OCI-LY1 (cell line): ENCODE measurements around the gene HECTD3.

Experiments
- H2AFZ ChIP-seq: fragments of 200-600 bp; sonication (generic), shearing (Covaris generic); 2 replicates; pipeline ENCODE4 v1.6.0; 2014; ENCODE audit warnings: antibody characterized with exemption, mild to moderate bottlenecking, low read length
- H3F3A ChIP-seq: fragments of 200-600 bp; sonication (generic), shearing (Covaris generic); 2 replicates; pipeline ENCODE4 v1.6.0; 2014; ENCODE audit warnings: mild to moderate bottlenecking, antibody characterized with exemption, low read length, moderate library complexity; ENCODE audit not compliant: insufficient read depth
- H3K27ac ChIP-seq: fragments of 200-600 bp; sonication (generic); 2 replicates; pipeline ENCODE4 v1.5.1; 2014; ENCODE audit warnings: low read length, mixed run types, mild to moderate bottlenecking, low read depth; ENCODE audit not compliant: poor library complexity, severe bottlenecking
- H3K27me3 ChIP-seq: fragments of 200-600 bp; sonication (generic); 2 replicates; pipeline ENCODE4 v1.6.0; 2014; ENCODE audit warnings: antibody characterized with exemption, mild to moderate bottlenecking, low read length, moderate library complexity; ENCODE audit not compliant: insufficient read depth
- H3K36me3 ChIP-seq: fragments of 200-600 bp; sonication (generic); 2 replicates; pipeline ENCODE4 v1.6.1; 2014; ENCODE audit warnings: mild to moderate bottlenecking, antibody characterized with exemption, low read length, moderate library complexity, mixed read lengths; ENCODE audit not compliant: insufficient read depth
- H3K4me1 ChIP-seq: fragments of 200-600 bp; sonication (generic); 2 replicates; pipeline ENCODE4 v1.5.1; 2014; ENCODE audit warnings: mild to moderate bottlenecking, low read length, moderate library complexity; ENCODE audit not compliant: insufficient read depth, severe bottlenecking
- H3K4me2 ChIP-seq: fragments of 200-600 bp; sonication (generic), shearing (Covaris generic); 2 replicates; pipeline ENCODE4 v1.6.1; 2014; ENCODE audit warnings: low read length
- H3K4me3 ChIP-seq: fragments of 200-600 bp; sonication (generic); 2 replicates; pipeline ENCODE4 v1.5.1; 2014; ENCODE audit warnings: low read length, low read depth, mild to moderate bottlenecking, mixed read lengths; ENCODE audit not compliant: poor library complexity, severe bottlenecking
- H3K79me2 ChIP-seq: fragments of 200-600 bp; shearing (Covaris generic); 2 replicates; pipeline ENCODE4 v1.6.1; 2016; ENCODE audit warnings: mixed run types, low read length, mixed read lengths; ENCODE audit not compliant: insufficient read depth
- H3K9ac ChIP-seq: fragments of 200-600 bp; sonication (generic), shearing (Covaris generic); 2 replicates; pipeline ENCODE4 v1.6.1; 2014; ENCODE audit warnings: mild to moderate bottlenecking, low read length, mixed read lengths
- H3K9me2 ChIP-seq: fragments of 200-600 bp; sonication (generic), shearing (Covaris generic); 2 replicates; pipeline ENCODE4 v1.6.1; 2014; ENCODE audit warnings: low read depth, mild to moderate bottlenecking, low read length, mixed read lengths
- H3K9me3 ChIP-seq: fragments of 200-600 bp; shearing (Covaris generic); 2 replicates; pipeline ENCODE4 v1.6.1; 2014; ENCODE audit warnings: low read length, mixed read lengths
- H4K20me1 ChIP-seq: fragments of 200-600 bp; sonication (generic), shearing (Covaris generic); 2 replicates; pipeline ENCODE4 v1.6.0; 2016; ENCODE audit warnings: mild to moderate bottlenecking, low read length; ENCODE audit not compliant: insufficient read depth
- CTCF ChIP-seq: fragments of 200-600 bp; sonication (generic), shearing (Covaris generic); IDR thresholded peaks from 2 replicates; pipeline ENCODE4 v1.5.1; 2017; ENCODE audit warnings: mild to moderate bottlenecking, antibody characterized with exemption, low read length, moderate library complexity, mixed read lengths
- EZH2 ChIP-seq: fragments of 200-600 bp; sonication (generic), shearing (Covaris generic); IDR thresholded peaks from 2 replicates; pipeline ENCODE4 v1.8.0; 2017; ENCODE audit warnings: borderline replicate concordance, mixed run types, mild to moderate bottlenecking, antibody characterized with exemption, low read length, moderate library complexity, mixed read lengths

The HECTD3 gene

GRCh38 chr1:45010855-45011811, at the start of gene HECTD3:
HECTD3 (minus strand) TSS chr1:45011324; CDS start chr1:45011257, 67 bp downstream.
- Histone ChIP-seq H3K27ac (peak within 1 kb of the TSS; percentile 61), H3K4me3 (peak within 1 kb of the TSS; percentile 94), H3K36me3 (peaks cover 23% of the 10 kb centered on the region), H4K20me1 (no peaks in the 10 kb centered on the region), H2AFZ (peak within 1 kb of the TSS; percentile 98), H3K27me3 (no peaks in the 10 kb centered on the region), H3K4me2 (peak within 1 kb of the TSS; percentile 98), H3K9me3 (no peaks in the 10 kb centered on the region), H3K4me1 (peaks cover 27% of the 10 kb centered on the region), H3F3A (no peaks in the 10 kb centered on the region), H3K9me2 (no peaks in the 10 kb centered on the region), H3K79me2 (no peaks in the 10 kb centered on the region), H3K9ac (peak within 1 kb of the TSS; percentile 89)
- TF ChIP-seq CTCF (no peak), EZH2 (no peak)

GRCh38 chr1:45059829-45060228, 48.7 kb upstream of the HECTD3 start:
- TF ChIP-seq EZH2 (no peak), CTCF (no peak)
- Histone ChIP-seq H3K9me3 (no peaks in the 10 kb centered on the region), H3K9ac (no peak overlapping the region), H3K9me2 (no peaks in the 10 kb centered on the region), H3F3A (no peaks in the 10 kb centered on the region), H2AFZ (no peak overlapping the region), H3K79me2 (no peaks in the 10 kb centered on the region), H4K20me1 (no peaks in the 10 kb centered on the region), H3K4me3 (no peak overlapping the region), H3K4me2 (no peak overlapping the region), H3K4me1 (no peaks in the 10 kb centered on the region), H3K27me3 (no peaks in the 10 kb centered on the region), H3K36me3 (no peaks in the 10 kb centered on the region), H3K27ac (no peak overlapping the region)

GRCh38 chr1:45057542-45057941, 46.4 kb upstream of the HECTD3 start:
- Histone ChIP-seq H3K9me3 (no peaks in the 10 kb centered on the region), H3K79me2 (no peaks in the 10 kb centered on the region), H3F3A (no peaks in the 10 kb centered on the region), H3K36me3 (no peaks in the 10 kb centered on the region), H2AFZ (no peak overlapping the region), H4K20me1 (no peaks in the 10 kb centered on the region), H3K27ac (no peak overlapping the region), H3K4me2 (no peak overlapping the region), H3K9me2 (no peaks in the 10 kb centered on the region), H3K4me3 (no peak overlapping the region), H3K9ac (no peak overlapping the region), H3K27me3 (no peaks in the 10 kb centered on the region), H3K4me1 (peaks cover 13% of the 10 kb centered on the region)
- no peak for TF ChIP-seq EZH2
- no peak for TF ChIP-seq CTCF
